Measurements from ENCODE around the gene MST1. TPM values are rescaled to one million over a fixed set of nuclear protein-coding genes. Genes with fewer than 3 reads are reported as not detected.

Gene MST1
- 100 to 1,000 TPM in 2 of 4 donors, 10 to 100 TPM in 2; 33.6 to 347 (median 113) TPM for polyA plus RNA-seq (ENCODE audit: insufficient read length in 4 of 4)

GRCh38 chr3:49689046-49689907 is at the start of gene MST1, which contains the start of gene RNF123:
TSS of gene MST1 (minus strand) at chr3:49689474. CDS start at chr3:49688691, 783 bp downstream.
TSS of gene RNF123 (plus strand) at chr3:49689557. CDS start at chr3:49691166, 1,609 bp downstream.
- DNase-seq (ENCODE audit: low read depth in 4 of 4, low spot score in 3 of 4), result peak; percentile 82 to 89 (median 83)

DNA sequence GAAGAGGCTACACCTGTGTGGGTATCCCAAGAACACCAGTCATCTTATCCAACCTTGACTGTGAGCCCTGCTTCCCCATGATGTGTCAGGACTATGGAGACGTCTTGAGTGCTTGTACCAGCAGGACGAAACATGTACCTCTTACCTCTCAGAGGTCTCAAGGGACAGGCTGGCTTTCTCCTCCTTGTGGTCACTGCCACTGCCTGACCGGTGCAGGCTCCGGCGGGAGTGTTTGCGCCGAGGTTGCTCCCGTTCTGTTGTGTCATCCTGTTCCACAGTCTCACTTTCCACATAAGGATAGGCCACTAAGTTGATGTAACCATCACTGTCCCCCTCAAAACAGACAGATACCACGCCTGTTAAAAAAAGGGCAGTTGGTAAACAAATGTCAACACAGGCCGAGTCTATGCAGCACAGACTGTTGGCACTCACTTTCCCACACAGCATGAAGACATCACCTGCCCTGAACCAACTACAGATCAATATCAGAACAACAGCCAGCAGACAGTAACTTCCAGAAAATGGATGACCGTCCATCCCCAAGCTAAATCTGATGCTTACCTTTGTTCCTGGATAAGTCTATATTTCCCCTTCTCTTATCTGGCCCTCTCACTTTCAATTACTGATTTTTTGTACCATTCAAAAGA is 48.9 kb upstream of the MST1 start:
- no peak for DNase-seq (ENCODE audit: low read depth in 4 of 4, low spot score in 3 of 4)

- DNase-seq (ENCODE audit: low read depth in 4 of 4, low spot score in 3 of 4), result no peak
Measured at GRCh38 chr3:49734752-49735151, 45.5 kb upstream of the MST1 start.

DNA sequence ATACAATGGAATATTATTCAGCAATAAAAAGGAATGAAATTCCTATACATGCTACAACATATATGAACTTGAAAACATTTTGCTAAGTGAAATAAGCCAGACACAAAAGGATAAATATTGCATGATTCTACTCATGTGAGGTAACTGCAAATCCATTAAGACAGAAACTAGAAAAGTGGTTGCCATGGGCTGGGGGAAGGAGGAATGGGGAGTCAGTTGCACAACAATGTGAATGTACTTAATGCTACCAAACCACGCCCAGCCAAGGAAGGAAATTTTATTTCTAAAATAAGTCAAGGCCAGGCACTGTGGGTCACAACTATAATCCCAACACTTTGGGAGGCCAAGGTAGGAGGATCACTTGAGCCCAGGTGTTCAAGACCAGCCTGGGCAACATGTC is 44.3 kb upstream of the MST1 start:
- no peak for DNase-seq (ENCODE audit: low read depth in 4 of 4, low spot score in 3 of 4)

- no peak for DNase-seq (ENCODE audit: low read depth in 4 of 4, low spot score in 3 of 4)
Measured at GRCh38 chr3:49732597-49732996, 43.3 kb upstream of the MST1 start.

GRCh38 chr3:49729966-49730609 is 40.8 kb upstream of the MST1 start:
- DNase-seq (ENCODE audit: low read depth in 4 of 4, low spot score in 3 of 4), result no peak

DNA sequence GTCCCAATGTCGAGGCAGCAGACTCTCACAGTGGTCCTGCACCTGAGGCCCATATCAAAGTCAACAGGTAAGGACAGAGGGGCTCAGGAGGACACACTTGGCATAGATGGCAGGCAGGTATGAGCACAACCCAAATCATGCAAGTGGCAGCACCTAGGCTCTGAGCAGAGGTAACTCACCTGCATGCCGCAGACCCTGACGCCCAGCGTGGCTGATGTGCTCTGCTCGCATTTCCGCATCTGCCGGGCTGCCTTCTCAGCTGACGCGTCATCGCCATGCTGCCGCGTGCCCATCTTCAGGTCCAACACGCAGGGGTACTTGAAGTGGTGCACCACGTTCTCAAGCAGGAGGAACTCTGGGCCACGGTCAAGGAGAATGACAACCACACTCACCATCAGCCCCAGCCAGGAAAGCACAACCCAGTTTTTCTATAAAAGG is 38.7 kb upstream of the MST1 start:
- DNase-seq (ENCODE audit: low read depth in 4 of 4, low spot score in 3 of 4), result no peak

GRCh38 chr3:49727154-49727923 is 38.1 kb upstream of the MST1 start:
- no peak for DNase-seq (ENCODE audit: low read depth in 4 of 4, low spot score in 3 of 4)

DNA sequence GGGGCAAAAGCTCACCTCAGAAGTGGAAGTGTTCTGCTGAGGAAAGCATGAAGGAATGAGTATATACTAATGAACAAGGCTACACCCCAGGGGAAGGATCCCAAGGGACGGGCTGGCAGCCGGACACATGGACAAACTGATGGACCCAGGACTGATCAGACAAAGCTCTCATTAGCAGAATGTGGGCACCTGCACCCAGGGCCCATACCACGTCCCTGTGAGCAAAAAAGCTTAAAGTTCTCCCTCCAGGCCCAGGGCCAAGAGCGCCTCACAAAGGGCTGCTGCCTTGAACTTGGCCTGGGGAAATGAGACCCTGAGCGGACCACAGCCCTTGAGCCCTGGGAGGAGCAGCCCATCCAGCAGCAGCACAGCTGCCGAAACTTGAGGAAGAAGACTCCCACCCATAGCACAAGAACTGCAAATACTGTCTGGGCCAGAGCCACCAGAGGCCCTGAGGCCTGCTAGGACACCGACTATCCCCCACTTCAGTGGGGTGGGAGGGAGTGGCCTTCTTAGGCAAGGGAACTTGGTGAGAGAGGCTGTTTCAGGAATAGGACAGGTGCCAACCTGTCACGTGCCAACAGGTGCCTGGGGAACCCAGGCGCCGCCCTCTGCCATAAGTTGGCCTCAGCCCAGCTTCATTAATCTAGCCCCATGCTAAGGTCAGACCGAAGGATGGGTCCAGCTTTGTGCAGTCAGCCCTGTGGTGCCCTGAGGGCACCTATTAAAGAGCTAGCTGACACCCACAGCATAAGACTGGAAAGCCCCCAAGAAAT is 36.8 kb upstream of the MST1 start:
- DNase-seq (ENCODE audit: low read depth in 4 of 4, low spot score in 3 of 4), result no peak

DNA sequence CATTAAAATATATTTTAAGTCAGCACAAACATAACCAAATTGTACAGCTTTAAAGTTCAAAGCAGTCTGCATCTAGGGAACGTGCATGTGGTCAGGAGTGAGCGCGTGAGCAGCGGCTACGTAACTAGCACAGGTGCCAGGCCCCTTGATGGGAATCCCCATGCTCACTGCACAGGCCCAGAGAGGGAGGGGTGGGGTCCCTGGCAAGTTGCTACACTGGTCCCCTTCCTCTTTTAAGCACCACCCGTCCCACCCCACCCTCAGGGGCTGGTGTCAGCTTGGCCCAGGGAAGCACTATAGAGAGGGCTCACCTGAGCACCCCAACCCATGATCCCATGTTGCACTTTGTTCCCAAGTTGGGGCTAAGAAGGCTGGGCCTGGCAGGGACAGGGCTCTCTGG is 35.3 kb upstream of the MST1 start:
- DNase-seq (ENCODE audit: low read depth in 4 of 4, low spot score in 3 of 4), result no peak

DNA sequence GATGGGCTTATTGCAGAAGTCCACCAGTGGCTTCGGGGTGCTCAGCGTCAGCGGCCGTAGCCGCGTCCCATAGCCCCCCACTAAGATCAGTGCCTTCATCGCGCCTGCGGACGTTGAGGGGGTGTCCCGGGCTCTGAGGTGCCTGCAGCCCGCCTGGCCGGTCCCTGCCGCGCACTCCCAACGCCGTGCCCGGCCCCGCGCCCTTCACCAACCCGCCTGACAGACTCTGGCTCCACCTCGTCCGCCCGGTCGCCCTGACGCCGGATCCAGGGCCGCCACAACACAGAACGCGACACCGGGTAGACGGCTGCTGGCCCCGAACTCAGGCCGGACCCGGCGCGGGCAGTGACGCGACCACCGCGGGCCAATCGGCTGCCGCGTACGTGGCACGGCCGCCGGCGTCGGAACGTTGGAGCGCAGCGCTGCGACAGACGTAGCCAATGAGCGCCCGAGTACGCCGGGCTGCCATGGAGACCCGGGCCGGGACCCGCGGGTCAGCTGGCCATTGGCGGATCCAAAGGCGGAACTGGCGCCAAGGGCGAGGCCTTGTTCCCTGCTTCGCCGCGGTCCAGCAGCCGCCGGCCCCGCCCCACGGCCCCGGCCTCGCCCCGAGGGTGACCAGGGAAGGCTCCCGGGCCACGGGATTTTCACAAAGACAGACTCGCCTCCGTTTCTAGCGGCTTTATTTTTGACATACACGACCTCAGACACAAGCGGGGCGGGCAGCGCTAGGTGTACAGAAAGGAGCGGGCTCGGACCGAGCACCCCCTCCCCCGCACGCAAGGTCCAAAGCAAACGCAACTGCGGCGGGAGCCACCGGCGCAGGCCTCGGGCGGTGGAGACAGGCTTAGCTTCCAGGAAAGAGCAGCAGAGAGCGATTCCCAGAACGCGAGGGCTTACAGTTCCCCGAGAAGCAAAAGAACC is 34.6 kb upstream of the MST1 start, which contains the start of gene GMPPB:
GMPPB (minus strand) TSS at position 324 of the 924 bp plus-strand sequence; CDS start at position 99, 225 bp downstream.
- DNase-seq (ENCODE audit: low read depth in 4 of 4, low spot score in 3 of 4), result peak; percentile 85 to 93 (median 90)

- DNase-seq (ENCODE audit: low read depth in 4 of 4, low spot score in 3 of 4), result no peak
Measured at GRCh38 chr3:49723296-49723627, 34.0 kb upstream of the MST1 start.

GRCh38 chr3:49722896-49723295 is 33.6 kb upstream of the MST1 start:
- DNase-seq (ENCODE audit: low read depth in 4 of 4, low spot score in 3 of 4), result no peak

- no peak for DNase-seq (ENCODE audit: low read depth in 4 of 4, low spot score in 3 of 4)
Measured at GRCh38 chr3:49721896-49722781, 32.9 kb upstream of the MST1 start.

GRCh38 chr3:49721596-49721895 is 32.3 kb upstream of the MST1 start:
- DNase-seq (ENCODE audit: low read depth in 4 of 4, low spot score in 3 of 4), result no peak

DNA sequence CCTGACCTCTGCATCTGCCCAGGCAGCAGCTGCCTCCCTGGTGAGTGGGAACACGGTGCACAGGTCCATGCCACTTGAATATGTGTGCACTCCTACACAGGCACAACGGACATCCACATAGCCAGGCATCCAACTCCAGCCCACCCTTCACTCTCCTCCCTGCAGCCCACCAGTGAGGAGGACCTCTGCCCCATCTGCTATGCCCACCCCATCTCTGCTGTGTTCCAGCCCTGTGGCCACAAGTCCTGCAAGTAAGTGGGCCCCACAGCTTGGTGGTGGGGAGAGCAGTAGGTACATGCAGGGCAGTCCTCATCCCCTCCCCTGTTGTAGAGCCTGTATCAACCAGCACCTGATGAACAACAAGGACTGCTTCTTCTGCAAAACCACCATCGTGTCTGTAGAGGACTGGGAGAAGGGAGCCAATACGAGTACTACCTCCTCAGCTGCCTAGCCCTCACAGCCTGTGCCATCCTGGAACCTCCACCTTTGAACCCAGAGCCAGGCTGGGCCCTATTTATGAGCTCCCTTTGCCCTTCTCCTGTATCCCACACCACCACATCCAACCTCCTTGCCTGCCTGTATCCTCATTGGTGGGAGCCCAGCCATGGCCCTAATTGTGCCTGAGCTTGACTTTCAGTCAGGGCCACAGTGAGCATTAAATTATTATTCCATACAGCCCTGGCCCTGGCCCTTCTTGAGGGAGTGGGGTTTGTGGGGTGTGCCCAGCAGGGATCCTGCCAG is 31.8 kb upstream of the MST1 start:
- DNase-seq (ENCODE audit: low read depth in 4 of 4, low spot score in 3 of 4), result no peak

DNA sequence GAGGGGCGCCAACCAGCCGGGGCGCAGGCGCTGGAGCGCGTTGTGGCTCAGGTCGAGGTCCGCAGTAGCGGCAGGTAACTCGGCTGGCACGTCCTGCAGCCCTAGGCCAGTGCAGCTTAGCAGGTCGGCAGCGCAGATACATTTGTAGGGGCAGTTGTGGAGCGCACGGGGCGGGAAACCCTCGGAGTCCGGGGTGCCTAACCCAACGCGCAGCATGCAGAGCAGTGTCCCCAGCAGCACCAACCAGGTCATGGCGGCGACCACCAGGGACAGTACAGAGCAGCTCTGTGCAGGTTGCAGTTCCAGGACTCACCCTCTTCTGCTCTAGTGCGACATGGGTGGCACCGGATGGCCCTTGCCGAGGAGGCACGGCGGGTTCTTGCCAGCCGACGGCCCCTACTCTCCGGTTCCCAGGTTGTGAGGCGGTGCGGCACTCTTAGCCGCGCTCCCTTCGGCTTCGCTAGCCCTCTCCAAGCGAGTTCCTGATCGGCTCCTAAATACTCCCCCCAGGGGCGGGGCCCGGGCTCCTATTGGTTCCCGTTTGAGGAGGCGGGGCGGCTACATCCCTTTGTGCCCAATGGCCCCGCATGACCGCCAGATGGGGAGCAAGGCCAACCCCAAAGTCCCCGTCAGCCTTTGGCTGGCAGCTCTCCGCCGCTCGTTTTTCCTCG is 30.1 kb upstream of the MST1 start, which contains the start of gene AMIGO3:
AMIGO3 (minus strand) TSS at position 471 of the 671 bp plus-strand sequence; CDS start at position 252, 219 bp downstream.
- DNase-seq (ENCODE audit: low read depth in 4 of 4, low spot score in 3 of 4), result peak; percentile 69 to 80 (median 78)
